Mesothelial cell of epicardium (in vitro differentiated cells): ENCODE data around the gene RUNX2. TPM values are rescaled to one million over a fixed set of nuclear protein-coding genes. Genes with fewer than 3 reads are reported as not detected.

Source experiments
- DNase-seq, 2 experiments: peaks; one replicate each; pipeline ENCODE4 v3.0.0; 2021; ENCODE audit warnings: low spot score in 2 of 2; ENCODE audit not compliant: unreplicated experiment in 2 of 2
- H3K27ac Mint-ChIP-seq: 2 replicates; pipeline ENCODE4 v1.8.0; 2021; ENCODE audit warnings: mixed read lengths
- H3K27me3 Mint-ChIP-seq: 2 replicates; pipeline ENCODE4 v1.8.0; 2021; ENCODE audit warnings: low read depth, mixed read lengths
- H3K36me3 Mint-ChIP-seq: 2 replicates; pipeline ENCODE4 v1.8.0; 2021; ENCODE audit warnings: mixed read lengths
- H3K4me1 Mint-ChIP-seq: 2 replicates; pipeline ENCODE4 v1.8.0; 2021; ENCODE audit warnings: mixed read lengths
- H3K4me3 Mint-ChIP-seq: 2 replicates; pipeline ENCODE4 v1.8.0; 2021; ENCODE audit warnings: mild to moderate bottlenecking, moderate library complexity, mixed read lengths
- H3K9me3 Mint-ChIP-seq: 2 replicates; pipeline ENCODE4 v1.8.0; 2021; ENCODE audit warnings: mixed read lengths
- total RNA-seq: library from RNA; stranded (reverse); gene quantifications from 3 replicates; pipeline ENCODE4 v1.2.1, GENCODE V29; 2021
- TF ChIP-seq, protein P1 (sequence below): fragments of 200-600 bp; sonication (generic); IDR thresholded peaks from one replicate; pipeline ENCODE4 v1.5.0; 2021; ENCODE audit warnings: antibody characterized with exemption; ENCODE audit not compliant: unreplicated experiment

The RUNX2 gene
- total RNA-seq, 1 donor from 2014 or later: 4.4 TPM

DNA sequence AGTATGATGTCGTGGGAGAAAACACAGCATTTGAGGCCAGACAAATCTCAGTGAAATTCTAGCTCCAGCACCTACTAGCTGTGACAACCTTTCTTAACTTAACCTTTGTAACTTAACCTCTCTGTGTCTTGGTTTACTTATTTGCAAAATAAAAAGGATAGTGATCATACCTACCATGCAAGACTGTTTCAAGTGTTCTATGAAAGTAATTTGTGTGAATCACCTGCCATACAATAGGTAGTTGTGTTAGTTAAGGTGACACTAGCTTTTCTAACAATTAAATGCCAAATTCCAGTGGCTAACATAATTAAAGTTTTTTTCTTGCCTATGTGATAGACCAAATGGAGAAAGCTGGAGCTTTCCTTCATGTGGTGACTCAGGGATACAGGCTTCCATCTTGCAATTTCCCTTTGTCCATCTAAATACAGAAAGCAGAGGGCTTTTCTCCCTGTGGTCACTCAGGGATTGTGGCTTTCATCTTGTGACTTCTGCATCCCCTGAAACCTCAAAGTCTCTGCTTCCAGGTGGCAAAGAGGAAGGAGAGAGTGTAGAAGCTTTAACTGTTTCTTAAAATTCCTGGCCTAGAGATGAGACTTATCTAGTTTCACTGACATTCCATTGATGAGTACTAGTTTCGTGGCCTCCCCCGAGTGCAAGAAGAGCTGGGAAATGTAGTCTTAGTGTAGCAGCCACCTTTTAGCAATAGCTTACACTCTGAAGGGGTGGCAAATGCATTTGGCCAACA lies 376.1 kb downstream of the RUNX2 start:
- Mint-ChIP-seq H3K27me3 (no peaks in the 10 kb centered on the region), H3K4me1 (peaks cover 9% of the 10 kb centered on the region), H3K36me3 (no peaks in the 10 kb centered on the region), H3K9me3 (no peaks in the 10 kb centered on the region), H3K27ac (no peak overlapping the region), H3K4me3 (no peak overlapping the region)
- no peak for DNase-seq
- TF ChIP-seq, protein P1, sequence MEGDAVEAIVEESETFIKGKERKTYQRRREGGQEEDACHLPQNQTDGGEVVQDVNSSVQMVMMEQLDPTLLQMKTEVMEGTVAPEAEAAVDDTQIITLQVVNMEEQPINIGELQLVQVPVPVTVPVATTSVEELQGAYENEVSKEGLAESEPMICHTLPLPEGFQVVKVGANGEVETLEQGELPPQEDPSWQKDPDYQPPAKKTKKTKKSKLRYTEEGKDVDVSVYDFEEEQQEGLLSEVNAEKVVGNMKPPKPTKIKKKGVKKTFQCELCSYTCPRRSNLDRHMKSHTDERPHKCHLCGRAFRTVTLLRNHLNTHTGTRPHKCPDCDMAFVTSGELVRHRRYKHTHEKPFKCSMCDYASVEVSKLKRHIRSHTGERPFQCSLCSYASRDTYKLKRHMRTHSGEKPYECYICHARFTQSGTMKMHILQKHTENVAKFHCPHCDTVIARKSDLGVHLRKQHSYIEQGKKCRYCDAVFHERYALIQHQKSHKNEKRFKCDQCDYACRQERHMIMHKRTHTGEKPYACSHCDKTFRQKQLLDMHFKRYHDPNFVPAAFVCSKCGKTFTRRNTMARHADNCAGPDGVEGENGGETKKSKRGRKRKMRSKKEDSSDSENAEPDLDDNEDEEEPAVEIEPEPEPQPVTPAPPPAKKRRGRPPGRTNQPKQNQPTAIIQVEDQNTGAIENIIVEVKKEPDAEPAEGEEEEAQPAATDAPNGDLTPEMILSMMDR: no peak

DNA sequence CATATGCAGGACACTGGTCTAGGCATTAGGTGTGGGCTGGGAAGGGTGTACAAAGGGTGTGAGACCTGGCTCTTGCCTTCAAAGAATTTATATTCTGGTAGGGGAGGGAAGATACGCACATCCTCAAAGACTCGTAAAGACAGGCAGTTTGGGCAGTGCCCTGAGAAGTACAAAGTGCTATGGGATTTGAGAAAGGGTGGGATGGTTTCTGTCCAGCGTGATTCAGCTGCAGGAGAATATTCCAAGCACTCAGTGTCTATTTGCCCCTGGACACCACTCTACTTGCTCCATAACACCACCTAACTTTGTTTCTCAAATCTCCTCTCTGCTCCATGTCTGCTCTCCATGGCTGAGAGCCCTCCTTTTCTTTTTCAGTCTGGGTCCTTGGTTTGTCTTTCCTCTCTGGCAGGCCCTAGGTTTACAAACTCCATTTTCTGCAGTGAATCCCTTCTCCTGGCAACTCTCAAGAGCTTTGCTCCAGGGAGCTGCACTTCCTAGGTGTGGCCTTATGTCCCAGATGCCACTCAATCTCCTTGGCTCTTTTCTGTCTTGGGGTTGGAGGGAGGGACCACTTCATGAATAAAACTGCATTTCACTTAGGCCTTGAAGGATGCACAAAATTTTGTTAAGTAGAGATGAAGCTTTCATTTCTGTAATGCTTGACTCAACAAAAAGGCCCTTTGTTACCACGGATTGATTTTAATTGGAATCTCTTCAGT lies 377.2 kb downstream of the RUNX2 start:
- peaks cover 6% of the 10 kb centered on the region for H3K4me1 Mint-ChIP-seq
- TF ChIP-seq, protein P1: no peak
- H3K9me3 Mint-ChIP-seq: no peaks in the 10 kb centered on the region
- H3K4me3 Mint-ChIP-seq: no peak overlapping the region
- no peak for DNase-seq
- H3K36me3 Mint-ChIP-seq: no peaks in the 10 kb centered on the region
- H3K27ac Mint-ChIP-seq: no peak overlapping the region
- no peaks in the 10 kb centered on the region for H3K27me3 Mint-ChIP-seq

DNA sequence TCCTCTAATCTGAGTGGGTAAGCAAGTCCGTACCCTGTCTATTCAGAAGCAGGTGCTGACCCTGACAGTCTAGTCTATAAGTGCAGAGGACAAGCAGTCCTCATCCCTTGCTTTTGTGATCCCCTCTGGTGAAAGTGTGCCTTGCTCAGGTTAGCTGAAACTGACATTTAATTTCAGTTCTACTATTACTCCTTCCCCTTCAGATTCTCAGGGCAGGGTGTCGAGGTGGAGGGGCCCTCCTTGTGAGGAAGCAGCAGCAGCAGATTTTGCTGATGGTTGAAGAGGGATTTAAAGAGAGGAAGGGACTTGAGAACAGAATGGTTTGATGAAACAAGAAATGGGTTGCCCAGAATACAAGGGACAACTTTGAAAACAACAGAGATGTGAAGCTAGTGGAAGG lies 378.2 kb downstream of the RUNX2 start:
- TF ChIP-seq, protein P1: no peak
- H3K9me3 Mint-ChIP-seq: no peaks in the 10 kb centered on the region
- no peak overlapping the region for H3K27ac Mint-ChIP-seq
- no peak for DNase-seq
- no peaks in the 10 kb centered on the region for H3K36me3 Mint-ChIP-seq
- peaks cover 2% of the 10 kb centered on the region for H3K4me1 Mint-ChIP-seq
- H3K27me3 Mint-ChIP-seq: no peaks in the 10 kb centered on the region
- no peak overlapping the region for H3K4me3 Mint-ChIP-seq

DNA sequence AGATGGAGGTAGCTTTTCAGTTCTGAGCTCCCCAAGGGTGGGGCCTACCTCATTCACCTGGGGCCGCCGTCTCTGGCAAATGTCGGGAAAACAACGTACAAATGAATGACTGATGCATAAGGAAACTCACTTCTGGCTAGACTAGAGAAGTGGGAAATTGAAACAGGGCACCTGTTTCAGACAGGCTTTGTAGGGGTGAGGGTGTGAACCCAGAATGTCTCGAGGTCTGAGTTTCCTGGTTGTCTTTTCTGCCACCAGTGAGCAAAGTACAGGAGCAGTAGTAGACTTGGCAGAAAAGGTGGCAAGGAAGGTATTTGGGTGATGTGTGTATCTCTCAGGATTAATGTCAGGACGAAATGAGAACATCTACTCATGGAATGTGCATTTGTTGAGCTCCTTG lies 379.0 kb downstream of the RUNX2 start:
- TF ChIP-seq, protein P1: no peak
- Mint-ChIP-seq H3K36me3 (no peaks in the 10 kb centered on the region), H3K27ac (no peak overlapping the region), H3K4me3 (no peak overlapping the region), H3K4me1 (peaks cover 2% of the 10 kb centered on the region), H3K9me3 (no peaks in the 10 kb centered on the region), H3K27me3 (no peaks in the 10 kb centered on the region)
- no peak for DNase-seq

DNA sequence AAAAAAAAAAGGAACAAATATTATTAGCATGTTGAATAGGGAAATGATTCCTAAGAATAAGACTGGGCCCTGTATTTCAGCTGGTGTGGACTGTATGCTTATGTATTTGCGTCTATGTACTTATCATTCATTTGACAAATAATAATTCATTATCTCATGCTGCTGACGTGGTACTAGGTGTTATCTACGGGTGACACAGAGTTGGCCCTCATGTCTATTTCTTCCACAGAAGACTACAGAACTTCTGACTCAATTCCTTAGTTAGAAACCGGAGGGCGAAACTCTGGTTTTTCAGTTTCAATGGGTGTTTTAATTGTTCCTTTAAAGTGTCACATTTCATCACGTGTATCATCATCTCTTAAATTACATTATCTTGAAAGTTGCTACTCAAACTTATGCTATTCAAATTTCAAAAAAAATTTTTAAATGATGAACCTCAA lies 381.7 kb downstream of the RUNX2 start:
- Mint-ChIP-seq H3K27ac (no peak overlapping the region), H3K4me3 (no peak overlapping the region), H3K27me3 (peaks cover under 1% of the 10 kb centered on the region), H3K9me3 (no peaks in the 10 kb centered on the region), H3K36me3 (no peaks in the 10 kb centered on the region), H3K4me1 (peaks cover 11% of the 10 kb centered on the region)
- no peak for DNase-seq
- TF ChIP-seq, protein P1: no peak
